HG02798 (cell line): ENCODE data around the gene LIMS1.
A peak's percentile ranks its signal among the peaks of the same experiment; 100 is the strongest.
"Not testable (repeated sequence)": the region's sequence is repeated elsewhere in the genome, so short reads cannot be mapped to it uniquely, and the experiment has no call there.

Experiments
- ATAC-seq: cut with Tn5 transposase; IDR thresholded peaks from one replicate; pipeline ENCODE4 v1.9.1; 2021; ENCODE audit warnings: mild to moderate bottlenecking; ENCODE audit not compliant: unreplicated experiment, poor library complexity

LIMS1 gene

DNA sequence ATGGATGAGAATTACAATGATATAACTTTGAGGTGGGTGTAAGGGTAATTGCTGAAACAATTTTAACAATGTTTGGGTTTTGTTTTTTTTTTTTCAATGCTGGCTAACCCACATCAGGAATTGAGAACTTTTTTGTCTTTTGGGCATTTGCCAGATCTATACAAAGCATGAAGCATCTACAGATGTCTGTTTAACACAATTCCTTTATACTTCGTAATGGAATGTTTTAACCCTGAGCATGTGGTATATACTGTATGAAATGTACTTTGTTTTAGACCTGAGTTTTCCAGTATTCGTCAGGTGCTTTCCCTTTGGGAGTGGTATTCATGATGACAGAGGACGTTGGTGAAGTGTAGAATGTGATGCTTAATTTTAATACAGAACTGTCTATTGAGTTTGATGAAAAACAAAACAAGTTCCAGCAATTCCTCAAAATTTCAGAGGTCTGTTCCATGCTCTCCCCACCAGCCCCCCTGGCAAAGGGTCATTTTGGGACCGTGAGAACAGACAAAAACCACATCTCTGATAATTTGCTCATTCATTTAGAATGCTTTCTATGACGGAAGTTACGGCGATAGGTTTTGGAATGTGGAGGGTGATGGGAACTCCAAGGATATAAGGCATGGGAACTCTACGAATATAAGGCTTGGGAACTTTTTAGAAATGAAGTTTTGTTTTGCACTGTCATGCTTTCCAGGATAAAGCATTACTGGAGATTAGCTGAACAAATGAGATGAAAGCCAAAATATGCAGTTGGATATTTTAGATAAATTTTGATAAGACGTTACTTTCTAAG is 14.1 kb downstream of the LIMS1 start:
- no peak for ATAC-seq

GRCh38 chr2:108552566-108552965 is 18.3 kb downstream of the LIMS1 start:
- ATAC-seq: no peak

DNA sequence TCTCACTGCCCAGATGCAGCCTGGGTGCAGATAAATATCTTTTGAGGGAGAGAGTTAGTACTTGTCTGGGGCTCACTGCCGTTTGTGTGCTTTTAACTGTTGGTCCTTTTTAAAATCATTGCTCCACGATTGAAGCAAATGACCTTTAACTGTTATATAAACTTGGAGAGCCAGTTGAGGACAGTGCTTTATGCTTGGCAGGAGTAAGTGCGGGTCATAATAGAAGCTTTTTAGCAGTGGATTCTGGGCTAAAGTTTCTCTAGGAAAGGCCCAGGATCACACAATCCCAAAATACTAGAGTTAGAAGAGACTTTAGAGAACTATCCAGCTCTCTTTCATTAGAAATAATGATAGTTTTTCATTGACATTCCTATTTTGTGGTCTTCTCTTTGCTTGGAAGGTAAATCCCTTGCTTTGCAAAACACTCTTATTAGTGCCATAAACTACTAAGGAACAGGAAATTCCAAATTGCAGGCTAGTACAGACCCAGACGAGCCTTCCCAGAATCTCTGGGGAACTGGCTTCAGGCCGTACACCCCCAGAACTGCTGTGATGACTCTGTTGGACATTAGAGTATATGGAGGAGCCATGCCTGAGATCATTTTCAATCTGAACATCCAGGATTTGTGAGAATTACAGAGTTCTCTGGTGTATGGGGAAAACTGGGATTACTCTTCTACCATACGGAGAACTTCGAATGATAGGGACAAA is 19.1 kb downstream of the LIMS1 start:
- ATAC-seq: no peak

- ATAC-seq: no peak
Measured at GRCh38 chr2:108554528-108554927, 20.3 kb downstream of the LIMS1 start.

- ATAC-seq: no peak
Measured at GRCh38 chr2:108555572-108555971, 21.3 kb downstream of the LIMS1 start.

- not testable (repeated sequence) for ATAC-seq
Measured at GRCh38 chr2:108556581-108556980, 22.3 kb downstream of the LIMS1 start.

- ATAC-seq: no peak
Measured at GRCh38 chr2:108560241-108560811, 26.1 kb downstream of the LIMS1 start.

DNA sequence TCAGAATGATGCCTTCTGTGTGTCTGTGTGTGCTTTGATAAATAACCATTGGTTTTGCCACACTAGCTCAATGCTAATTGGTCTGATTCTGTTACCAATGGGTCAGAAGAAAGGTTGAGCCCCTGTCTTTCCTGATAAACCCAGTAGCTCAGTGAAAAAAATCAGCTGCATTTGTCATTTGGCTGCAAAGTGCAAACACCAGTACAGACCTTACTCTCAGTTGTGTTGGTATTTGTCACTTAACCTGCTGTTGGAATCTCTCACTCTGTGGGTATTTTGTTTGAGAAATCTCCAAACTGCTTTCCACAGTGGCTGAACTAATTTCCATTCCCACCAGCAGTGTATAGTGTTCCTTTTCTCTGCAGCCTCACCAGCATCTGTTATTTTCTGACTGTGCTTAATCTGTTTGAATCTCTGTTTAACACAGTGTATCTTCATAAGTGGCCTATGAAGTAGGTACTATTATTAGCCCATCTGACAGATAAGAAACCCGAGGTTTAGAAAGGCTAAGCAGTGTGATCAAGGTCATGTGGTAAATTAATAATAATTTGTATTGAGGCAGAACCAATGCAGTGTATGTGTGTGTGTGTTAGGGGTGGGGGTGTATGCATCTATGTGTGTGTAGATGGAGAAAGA is 26.7 kb downstream of the LIMS1 start:
- ATAC-seq: no peak

DNA sequence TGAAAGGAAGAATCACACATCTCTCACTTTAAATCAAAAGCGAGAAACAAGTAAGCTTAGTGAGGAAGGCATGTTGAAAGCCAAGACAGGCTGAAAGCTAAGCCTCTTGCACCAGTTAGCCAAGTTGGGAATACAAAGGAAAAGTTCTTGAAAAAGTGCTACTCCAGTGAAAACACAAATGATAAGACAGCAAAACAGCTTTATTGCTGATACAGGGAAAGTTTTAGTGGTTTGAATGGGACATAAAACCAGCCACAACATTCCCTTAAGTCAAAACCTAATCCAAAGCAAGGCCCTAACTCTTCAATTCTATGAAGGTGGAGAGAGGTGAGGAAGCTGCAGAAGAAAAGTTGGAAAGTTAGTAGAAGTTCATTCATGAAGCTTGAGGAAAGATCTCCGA is 28.0 kb downstream of the LIMS1 start:
- no peak for ATAC-seq

DNA sequence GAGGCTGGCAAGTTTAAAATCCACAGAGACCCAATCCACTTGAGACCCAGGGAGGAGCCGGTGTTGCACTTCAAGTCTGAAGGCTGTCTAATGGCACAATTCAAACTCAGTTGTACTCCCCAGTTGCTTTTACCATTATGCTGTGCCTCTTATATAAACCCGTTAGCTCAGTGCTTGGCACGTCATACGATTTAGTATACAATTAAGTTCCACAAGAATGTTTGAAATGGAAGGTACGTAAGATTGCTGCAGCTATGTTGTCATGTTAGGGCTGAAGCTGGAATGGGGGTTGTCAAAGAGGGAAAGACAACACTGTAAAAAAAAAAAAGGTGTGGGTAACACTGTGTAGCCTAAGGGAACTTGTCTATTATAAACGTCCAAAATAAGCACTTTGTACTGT is 30.2 kb downstream of the LIMS1 start:
- no peak for ATAC-seq

GRCh38 chr2:108565778-108566375 is 31.6 kb downstream of the LIMS1 start:
- peak; percentile 82 for ATAC-seq

DNA sequence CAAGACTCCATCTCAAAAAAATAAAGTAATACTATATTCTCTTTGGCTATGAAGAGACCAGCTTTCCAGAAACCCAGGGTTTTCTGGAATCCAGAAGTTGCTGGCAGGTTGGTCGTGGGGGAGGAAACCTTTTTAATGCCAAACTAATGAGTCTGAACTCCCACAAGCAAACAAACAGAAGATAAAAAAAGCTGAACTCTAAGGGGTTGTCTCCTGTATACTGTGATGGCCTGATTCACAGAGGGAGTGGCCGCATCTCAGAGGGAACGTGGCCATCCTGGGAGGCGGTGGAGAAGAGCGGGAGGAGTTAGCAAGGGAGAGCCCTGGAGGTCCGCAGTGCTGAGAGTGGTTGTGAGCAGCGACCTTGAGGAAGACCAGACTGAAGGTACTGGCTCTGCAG is 36.1 kb downstream of the LIMS1 start:
- ATAC-seq: no peak

DNA sequence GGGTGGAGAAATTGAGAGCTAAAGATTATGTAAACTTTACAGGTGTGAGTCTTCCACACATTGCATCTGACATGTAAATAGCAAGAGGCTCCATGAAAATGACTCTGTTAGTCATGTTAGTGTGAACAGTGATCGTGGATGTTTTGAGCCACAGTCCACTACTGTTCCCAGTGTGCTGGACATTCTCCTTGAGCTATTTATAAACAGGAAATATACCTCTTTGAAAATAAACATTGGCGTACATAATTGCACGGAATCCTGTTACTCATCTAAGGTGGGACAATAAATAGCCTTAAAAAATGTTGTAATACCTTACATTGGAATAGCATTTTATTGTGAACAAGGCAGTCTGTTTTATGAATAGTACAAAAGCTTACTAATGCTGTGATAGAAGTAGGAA is 37.0 kb downstream of the LIMS1 start:
- ATAC-seq: no peak

DNA sequence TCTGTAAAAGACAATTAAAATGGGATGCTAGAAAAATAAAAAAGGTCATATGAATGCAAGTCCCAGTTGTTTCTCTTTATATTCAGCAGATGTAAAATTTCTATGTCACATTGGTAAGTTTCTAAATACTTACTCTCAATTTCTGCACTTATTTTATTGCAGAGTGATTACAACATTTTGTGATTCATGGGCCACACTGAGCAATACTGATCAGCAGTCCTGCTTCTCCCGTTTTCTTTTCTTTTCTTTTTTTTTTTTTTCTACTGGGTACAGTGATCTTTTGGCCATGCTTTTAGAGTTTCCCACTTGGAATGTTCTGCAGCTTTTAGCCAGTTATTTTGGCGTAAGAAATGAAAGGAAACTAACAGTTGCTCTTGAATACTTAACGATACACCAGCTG is 38.8 kb downstream of the LIMS1 start:
- no peak for ATAC-seq

GRCh38 chr2:108574332-108574731 is 40.1 kb downstream of the LIMS1 start:
- no peak for ATAC-seq

- ATAC-seq: peak; percentile 95
Measured at GRCh38 chr2:108575132-108575966, 41.1 kb downstream of the LIMS1 start.

DNA sequence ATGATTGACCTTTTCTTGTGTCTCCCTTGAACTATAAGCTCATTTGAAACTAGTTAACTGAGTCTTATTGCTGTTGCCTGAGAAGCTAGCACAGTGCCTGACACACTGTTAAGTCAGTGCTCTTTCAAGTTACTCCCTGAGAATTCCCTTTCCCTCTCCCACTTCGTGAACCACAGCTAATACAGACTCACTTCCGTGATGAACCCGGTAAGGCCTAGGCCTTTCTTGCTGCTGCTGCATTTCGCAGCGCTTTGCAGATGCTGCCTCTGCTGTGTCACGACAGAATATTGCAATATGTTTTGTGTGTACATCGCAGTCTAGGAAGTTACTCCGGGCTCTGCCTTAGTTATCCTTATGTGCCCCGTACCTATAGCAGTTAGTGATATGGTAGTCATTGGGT is 42.8 kb downstream of the LIMS1 start:
- ATAC-seq: no peak

DNA sequence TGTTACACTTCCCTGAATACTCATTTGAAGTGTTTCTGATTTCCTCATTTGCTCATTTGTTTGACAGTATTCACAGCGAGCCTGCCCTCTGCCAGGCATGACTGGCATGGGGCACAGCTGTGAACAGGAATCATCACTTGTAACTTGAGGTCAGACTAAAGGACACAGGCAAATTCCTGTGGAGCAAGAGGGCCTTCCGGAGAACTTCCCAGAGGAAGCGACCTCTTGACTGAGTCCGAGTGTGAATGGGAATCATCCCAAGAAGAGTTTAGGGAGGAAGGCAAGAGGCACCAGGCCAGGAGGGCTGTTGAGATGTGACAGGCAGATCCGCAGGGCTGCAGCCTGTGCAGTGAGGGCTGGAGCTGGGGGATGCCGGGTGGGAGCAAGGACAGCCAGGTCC is 45.4 kb downstream of the LIMS1 start:
- no peak for ATAC-seq

DNA sequence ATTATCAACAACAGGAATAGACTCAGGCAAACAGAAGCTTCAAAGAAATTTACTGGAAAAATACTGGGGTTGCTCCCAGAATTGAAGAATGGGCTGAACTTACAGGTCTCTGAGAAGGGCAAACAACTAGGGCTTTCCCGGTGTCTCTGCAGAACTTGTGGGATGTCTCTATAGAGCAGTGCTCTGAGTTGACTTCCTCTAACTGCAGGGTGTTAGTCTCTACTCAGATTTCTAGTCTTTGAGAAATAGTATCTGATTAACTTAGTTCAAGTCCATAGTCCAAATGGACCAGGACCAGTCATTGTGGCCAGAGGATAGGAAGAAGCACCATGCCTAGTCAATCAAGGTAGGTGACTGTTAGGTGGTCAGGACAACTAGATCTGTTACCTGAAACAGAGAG is 45.8 kb downstream of the LIMS1 start:
- ATAC-seq: no peak
